HG03139 (cell line): Measurements from ENCODE around the gene AXIN2.

Experiments used
- ATAC-seq: cut with Tn5 transposase; IDR thresholded peaks from one replicate; pipeline ENCODE4 v1.9.1; 2021; ENCODE audit not compliant: unreplicated experiment

Gene AXIN2

GRCh38 chr17:65556014-65556909, 5.2 kb downstream of the AXIN2 start:
- no peak for ATAC-seq

DNA sequence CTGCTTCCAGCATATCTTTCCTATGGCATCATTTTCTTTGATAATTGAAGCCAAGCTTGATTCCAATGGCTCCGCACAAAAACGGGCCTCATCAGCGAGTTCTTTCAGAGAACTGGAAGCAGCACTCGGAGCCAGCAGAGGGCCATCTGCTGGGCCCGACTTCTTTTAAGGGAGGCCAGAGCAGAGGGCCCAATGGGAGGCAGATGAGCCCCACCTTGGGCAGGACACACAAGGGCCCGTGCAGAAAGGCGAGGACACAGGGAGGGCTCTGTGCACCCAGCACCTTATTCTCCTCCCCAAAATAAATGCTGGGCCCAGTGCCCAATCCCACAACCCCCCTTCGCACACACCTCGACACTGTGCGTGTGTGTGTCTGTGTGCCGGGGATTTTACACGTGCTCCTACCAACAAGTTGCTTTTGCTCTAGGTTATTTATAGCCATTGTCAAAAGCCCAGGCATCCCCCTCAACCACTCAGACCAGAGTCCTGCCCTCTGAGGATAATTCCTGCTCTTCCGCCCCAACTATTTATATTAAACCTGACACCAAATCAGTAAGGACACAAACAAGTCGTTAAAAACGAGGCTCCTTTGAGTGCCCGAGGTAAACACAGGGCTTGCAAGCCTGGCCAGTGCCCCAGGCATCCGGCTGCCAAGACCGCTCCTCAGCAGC, 6.8 kb downstream of the AXIN2 start:
- no peak for ATAC-seq

DNA sequence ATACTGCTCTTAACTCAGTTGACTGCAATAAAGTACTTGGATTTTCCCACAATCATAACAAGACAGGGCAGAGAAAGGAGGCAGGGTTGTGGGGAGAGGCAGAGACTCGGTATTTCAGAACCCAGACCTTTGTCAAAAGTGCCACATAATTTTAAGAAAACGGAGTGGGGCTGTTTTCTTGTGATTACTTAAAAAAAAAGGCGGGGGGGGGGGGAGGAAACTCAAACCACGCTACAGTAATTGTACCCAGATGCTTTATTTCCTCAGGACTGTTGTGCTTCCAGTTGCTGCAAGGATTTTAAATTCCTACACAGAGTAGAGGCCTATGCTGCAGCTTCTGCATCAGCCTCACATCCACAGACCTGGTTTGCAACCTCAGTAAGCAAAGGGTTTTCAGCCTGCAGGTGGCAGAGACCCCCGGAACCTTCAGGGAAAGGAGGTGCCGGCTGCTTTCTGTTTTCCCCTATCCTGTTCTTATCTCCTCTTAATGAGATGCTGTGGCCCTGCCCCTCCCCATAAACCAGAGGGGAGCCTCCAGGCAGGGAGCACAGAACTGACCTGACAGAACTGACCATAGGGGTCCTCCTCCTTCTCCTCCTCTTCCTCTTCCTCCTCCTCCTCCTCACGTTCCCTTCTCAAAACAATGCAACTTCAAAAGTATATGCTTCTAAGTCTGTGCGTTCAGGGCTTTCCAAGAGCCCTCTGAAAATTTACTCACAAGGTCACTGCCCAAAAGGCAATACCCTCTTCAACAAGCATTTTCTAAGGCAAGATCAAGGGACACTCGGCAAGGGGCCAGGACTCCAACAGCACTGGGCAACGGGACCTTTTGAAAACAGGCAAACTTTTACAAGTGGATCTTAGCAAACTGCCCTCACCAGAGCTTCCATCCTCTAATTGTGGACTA, 7.5 kb downstream of the AXIN2 start:
- ATAC-seq, result no peak

GRCh38 chr17:65553009-65553645, 8.3 kb downstream of the AXIN2 start:
- ATAC-seq, result no peak

DNA sequence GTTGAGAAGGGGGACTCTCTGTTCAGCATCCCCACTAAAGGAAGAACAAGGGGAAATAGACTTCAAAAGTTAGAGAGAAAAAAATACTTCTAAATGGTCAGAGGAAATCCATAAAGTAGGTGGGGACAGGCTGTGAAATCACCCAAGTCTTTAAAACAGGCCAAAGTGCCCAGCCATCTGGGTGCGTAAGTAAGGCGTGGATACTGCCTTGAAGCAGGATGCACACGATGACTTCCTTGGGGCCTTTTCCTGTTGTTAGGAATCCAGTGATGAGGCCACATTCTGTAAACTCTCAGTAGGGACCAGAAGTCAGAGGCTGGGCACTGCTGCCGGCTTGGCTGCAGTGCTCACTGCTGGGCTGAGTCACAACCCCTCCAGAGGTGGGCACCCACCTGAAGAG, 9.2 kb downstream of the AXIN2 start:
- no peak for ATAC-seq

DNA sequence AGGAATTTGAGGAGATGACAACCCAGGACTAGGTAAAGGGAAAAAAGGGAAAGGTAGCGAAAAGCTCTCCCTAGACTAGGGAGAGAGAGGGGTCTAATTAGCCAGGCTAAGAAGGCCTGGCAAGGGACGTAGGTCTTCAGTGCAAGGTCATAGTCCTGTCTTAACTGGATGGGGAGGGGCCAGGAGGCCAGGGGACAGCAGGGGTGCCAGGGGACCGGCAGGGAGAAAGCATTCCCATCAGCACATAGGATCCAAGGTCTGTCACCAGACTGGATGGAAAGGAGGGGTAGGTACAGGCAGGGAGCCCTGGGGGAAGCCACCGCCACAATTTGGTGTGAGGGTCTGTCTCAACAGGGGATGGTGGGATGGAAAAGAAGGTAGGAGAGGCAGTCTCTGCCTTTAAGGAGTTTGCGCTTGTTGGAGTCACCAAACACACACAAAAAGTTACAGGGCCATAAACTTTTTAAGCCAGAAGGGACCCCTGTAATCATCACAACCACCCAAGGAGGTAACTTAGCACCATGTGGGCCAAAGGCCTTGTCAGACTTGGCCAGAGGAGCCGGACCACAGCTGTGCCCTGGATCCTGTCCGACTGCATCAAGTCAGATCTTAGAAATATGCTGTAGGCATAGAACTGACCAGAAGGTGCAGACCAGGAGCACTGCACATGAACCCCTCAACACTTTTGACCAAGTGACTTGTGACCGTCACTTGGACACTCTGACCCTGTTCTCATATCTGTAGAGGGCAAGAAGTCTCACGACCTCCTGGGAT, 10.0 kb downstream of the AXIN2 start:
- ATAC-seq, result no peak

GRCh38 chr17:65550758-65551157, 10.7 kb downstream of the AXIN2 start:
- ATAC-seq, result no peak

- no peak for ATAC-seq
These were observed 11.3 kb downstream of the AXIN2 start for GRCh38 chr17:65550075-65550662.

DNA sequence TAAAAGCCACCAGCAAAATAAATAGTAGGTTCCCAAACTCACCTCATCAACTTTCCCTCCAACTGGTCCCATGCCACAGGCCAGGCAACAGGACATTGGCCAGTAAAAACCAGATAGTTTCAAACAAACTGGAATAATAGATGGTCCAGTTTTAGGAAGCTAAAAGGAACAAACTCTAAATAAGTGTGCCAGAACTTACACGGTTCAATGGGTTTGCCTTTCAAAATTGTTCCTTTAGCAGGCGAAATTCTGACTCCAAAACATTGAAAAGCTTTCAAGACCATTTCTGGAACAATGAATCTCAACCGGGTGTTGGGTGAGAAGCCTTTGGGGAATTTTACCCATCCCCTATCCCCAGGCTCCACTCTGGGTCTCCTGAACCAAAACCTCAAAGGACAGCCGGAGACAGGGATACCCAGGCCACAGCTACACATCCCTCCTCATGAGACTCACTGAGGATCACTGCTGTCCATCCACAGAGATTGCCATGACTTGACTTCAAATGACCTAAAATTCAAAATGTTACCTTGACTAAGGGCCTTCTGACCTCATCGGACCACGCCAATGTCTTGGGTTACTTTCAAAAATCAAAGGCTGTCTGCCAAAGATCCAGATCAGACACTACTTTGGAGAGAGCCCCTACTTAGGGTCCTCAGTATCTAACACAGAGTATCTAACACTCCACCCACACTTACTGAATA, 13.0 kb downstream of the AXIN2 start:
- no peak for ATAC-seq

DNA sequence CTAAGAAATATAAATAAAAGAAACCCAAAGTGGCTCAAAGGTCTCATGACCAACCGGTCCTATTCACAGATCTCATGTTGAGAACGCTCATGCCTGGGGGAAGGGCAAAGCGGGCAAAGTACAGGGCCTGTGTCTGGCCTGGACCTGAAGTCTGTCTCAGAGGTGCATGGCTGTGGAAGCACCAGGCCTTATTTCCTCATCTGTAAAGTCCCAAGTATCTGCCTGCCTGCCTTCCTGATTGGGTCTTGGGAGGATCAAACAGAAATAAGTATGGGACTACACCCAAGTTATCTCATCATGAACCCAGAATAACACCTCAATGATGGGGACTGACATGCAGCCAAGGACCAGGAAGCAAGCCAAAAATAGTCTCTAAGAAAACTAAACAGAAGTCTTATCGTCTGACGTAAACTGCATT, 14.2 kb downstream of the AXIN2 start:
- no peak for ATAC-seq

- no peak for ATAC-seq
These were observed 14.9 kb downstream of the AXIN2 start for GRCh38 chr17:65546579-65546978.

- ATAC-seq, result no peak
These were observed 15.5 kb downstream of the AXIN2 start for GRCh38 chr17:65545705-65546523.

- no peak for ATAC-seq
These were observed 16.8 kb downstream of the AXIN2 start for GRCh38 chr17:65544672-65545071.

DNA sequence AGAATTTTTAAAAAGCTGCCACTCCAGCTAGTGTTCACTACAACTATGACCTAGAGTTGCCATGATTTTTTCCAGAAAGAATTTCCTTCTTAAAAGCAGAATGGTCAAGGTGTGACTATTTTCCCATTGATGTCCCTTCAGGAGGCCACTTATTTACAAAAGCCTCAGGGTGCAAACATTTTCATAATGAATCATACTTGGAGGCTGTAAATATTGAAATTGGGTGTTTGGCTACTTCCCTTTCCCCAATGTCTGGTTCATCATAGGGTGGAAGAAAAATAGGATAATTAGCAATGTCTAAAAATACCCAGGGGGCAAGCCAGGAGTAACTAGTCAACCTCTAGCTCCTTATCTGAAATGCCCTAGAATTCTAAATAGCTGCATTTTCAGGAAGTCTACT, 18.8 kb downstream of the AXIN2 start:
- ATAC-seq, result no peak

- ATAC-seq, result no peak
These were observed 19.4 kb downstream of the AXIN2 start for GRCh38 chr17:65542067-65542466.

DNA sequence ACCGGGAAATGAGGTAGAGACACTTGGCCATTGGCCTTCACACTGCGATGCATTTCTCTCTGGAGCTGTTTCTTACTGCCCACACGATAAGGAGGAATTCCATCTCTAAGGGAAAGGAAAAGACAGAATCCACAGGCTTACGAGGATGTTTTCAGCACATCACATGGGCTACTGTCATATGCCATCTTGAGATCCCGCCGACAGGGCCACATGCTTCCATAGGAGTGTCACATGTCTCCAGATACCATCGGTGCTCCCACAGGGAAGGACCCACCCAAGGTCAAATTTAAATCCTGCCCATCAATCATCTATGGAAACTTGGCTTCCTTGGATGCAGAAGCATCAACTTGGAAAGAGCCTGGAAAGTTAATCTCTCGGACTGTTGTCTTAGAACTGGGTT, 20.0 kb downstream of the AXIN2 start:
- ATAC-seq, result no peak

DNA sequence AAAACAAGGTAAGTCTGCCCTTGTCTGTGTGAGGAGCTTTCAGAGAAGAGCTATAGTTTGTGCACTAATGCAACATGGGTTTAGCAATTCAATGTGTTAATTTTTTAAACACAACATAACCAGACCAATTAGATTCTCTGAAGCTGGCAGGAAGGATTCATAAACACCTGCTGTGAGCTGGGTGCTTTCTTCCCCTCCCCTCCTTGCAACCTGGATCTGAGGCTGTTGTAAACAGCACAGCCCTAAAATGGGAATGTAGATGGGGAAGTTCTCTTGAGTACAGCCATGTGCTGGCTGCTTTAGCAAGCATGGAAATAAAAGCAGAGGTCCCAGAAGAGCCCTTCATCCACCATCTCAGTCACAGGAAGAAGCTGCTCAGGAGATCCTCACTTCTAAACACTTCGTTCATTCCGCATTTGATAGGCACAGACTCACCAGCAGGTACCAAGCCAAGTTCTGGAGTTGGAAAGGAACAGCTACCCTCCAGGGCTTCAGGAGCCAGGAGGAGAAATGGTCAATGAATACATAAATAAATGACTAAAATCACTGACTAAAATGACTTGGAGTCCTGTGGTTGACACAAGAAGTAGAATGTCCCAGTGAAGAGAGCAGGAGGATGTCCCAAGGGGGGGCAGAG, 21.7 kb downstream of the AXIN2 start:
- no peak for ATAC-seq
